Stomach (tissue), 9 donors: Measurements from ENCODE around the gene TFB1M. TPM values are rescaled to one million over a fixed set of nuclear protein-coding genes. Genes with fewer than 3 reads are reported as not detected.

Experiments used
- DNase-seq, 2 donors: peaks; one replicate each; pipeline versions ENCODE4 v3.0.0 to v3.0.0-alpha.2; 2013 to 2019
- H3K27ac ChIP-seq, 5 donors: fragments of 200-600 bp in 4 of 5; sonication (generic) in 4 of 5; one replicate each; pipeline ENCODE4 v1.5.1; 2013 to 2019; ENCODE audit warnings: mild to moderate bottlenecking in 1 of 5, moderate library complexity in 1 of 5
- H3K27me3 ChIP-seq, 3 donors: fragments of 200-600 bp; sonication (generic); one replicate each; pipeline ENCODE4 v1.5.1; 2017 to 2019; ENCODE audit warnings: mixed run types in 1 of 3
- H3K36me3 ChIP-seq, 4 donors: fragments of 200-600 bp; sonication (generic); 1 replicate in 3 of 4; 2 replicates in 1 of 4; pipeline ENCODE4 v1.5.1; 2016 to 2019
- H3K4me1 ChIP-seq, 4 donors: fragments of 200-600 bp; sonication (generic); one replicate each; pipeline ENCODE4 v1.5.1; 2016 to 2019
- H3K4me3 ChIP-seq, 4 donors: fragments of 200-600 bp; sonication (generic) in 3 of 4; one replicate each; pipeline ENCODE4 v1.5.1; 2016 to 2019; ENCODE audit warnings: mild to moderate bottlenecking in 1 of 4
- H3K9me3 ChIP-seq, 4 donors: fragments of 200-600 bp; sonication (generic); one replicate each; pipeline ENCODE4 v1.5.1; 2016 to 2019
- EP300 ChIP-seq: sonication (generic); formaldehyde crosslinking; IDR thresholded peaks from one replicate; pipeline ENCODE4 v1.6.1; 2017; ENCODE audit warnings: antibody characterized with exemption
- POLR2A ChIP-seq, 4 donors: fragments of 450-650 bp; IDR thresholded peaks; one replicate each; pipeline ENCODE4 v1.6.1; 2016; ENCODE audit warnings: antibody characterized with exemption in 4 of 4, control low read depth in 2 of 4, mild to moderate bottlenecking in 1 of 4, moderate library complexity in 1 of 4
- POLR2AphosphoS5 ChIP-seq, 3 donors: sonication (generic); formaldehyde crosslinking; IDR thresholded peaks; one replicate each; pipeline ENCODE4 v1.6.1; 2016; ENCODE audit warnings: antibody characterized with exemption in 3 of 3
- WGBS, 5 donors: extraction: QIAGEN DNeasy Blood & Tissue Kit in 3 of 5; methylation state at CpG; one replicate each; pipeline versions ENCODE4 v1.1.5 to v1.1.7; 2013 to 2018; 5-methylcytosine and 5-hydroxymethylcytosine counted together
- intact Hi-C: fragments of 100-400 bp; cut with DNase I; formaldehyde crosslinking; loops from one replicate; pipeline ENCODE4 v1.15.1; 2023; ENCODE audit warnings: low total_unique reads
- polyA plus RNA-seq, 3 donors: library from polyadenylated mRNA; stranded (reverse); fragments of 200-250 nt; gene quantifications; one replicate each; pipeline ENCODE4 v1.2.3, GENCODE V29; 2013
- total RNA-seq, 5 donors: library from RNA; depleted of rRNA; stranded (reverse); fragments of >200 nt; gene quantifications; one replicate each; pipeline versions ENCODE4 v1.1.0 to v1.2.3, GENCODE V29; 2014 to 2016
- TF ChIP-seq, protein P1 (sequence below), 7 experiments: fragments of 450-650 bp in 4 of 7; fragments of 200-600 bp in 3 of 7; sonication (generic) in 3 of 7; IDR thresholded peaks; one replicate each; pipeline ENCODE4 v1.5.1; 2016 to 2019; ENCODE audit warnings: antibody characterized with exemption in 7 of 7, control low read depth in 2 of 7, mild to moderate bottlenecking in 1 of 7
- donor health status: healthy with polysubstance abuse.
- donor health status: Bipolar disorder and iron deficiency.
- donor health status: healthy.

Gene TFB1M
- total and polyA plus RNA-seq, 8 donors, result 5.4 to 37.9 (median 13.7) TPM

- H3K27me3 ChIP-seq, result no peaks in the 10 kb centered on the region
- H3K4me3 ChIP-seq, result no peak overlapping the region
- no peak for TF ChIP-seq POLR2A (IDR thresholded peaks at IDR 0.05)
- no peak for TF ChIP-seq POLR2AphosphoS5 (IDR thresholded peaks at IDR 0.05)
- TF ChIP-seq, protein P1, sequence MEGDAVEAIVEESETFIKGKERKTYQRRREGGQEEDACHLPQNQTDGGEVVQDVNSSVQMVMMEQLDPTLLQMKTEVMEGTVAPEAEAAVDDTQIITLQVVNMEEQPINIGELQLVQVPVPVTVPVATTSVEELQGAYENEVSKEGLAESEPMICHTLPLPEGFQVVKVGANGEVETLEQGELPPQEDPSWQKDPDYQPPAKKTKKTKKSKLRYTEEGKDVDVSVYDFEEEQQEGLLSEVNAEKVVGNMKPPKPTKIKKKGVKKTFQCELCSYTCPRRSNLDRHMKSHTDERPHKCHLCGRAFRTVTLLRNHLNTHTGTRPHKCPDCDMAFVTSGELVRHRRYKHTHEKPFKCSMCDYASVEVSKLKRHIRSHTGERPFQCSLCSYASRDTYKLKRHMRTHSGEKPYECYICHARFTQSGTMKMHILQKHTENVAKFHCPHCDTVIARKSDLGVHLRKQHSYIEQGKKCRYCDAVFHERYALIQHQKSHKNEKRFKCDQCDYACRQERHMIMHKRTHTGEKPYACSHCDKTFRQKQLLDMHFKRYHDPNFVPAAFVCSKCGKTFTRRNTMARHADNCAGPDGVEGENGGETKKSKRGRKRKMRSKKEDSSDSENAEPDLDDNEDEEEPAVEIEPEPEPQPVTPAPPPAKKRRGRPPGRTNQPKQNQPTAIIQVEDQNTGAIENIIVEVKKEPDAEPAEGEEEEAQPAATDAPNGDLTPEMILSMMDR (IDR thresholded peaks at IDR 0.05), result no peak
- no peak for TF ChIP-seq EP300
- peaks cover 0 to 11% (median 0%) of the 10 kb centered on the region in 4 donors for H3K4me1 ChIP-seq
- peaks cover 12 to 88% (median 79%) of the 10 kb centered on the region in 4 donors for H3K36me3 ChIP-seq
- H3K9me3 ChIP-seq, result no peaks in the 10 kb centered on the region
- H3K27ac ChIP-seq, result no peak overlapping the region
- no peak for DNase-seq
- 27 to 43% (median 38%) methylated on average over 1 of the region's 1 CpG for WGBS, 5 donors
- intact Hi-C loops, result no loop called here
Measured at GRCh38 chr6:155253337-155253736, 60.9 kb downstream of the TFB1M start.

DNA sequence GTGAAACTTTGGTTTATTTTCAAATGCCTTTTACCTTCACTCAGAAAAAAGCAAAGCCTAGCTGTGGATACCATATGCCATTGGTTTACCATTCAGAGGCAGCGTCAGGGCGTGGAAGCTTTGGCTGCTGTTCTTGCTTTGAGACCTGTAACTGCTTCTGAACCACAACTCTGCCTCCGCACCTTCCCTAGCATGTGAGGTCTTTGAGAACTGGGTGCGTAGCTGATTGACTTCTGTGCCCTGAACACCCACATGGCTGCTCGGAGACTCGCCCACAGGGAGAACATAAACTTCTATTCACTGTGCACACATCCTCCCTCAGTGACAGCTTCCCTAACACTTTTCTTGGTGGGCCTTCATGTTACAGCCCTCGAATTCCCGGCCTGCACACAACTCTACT lies 61.7 kb downstream of the TFB1M start:
- WGBS, 5 donors, result 93 to 98% (median 97%) methylated on average over 8 of the region's 8 CpGs
- Histone ChIP-seq H3K4me3 (no peak overlapping the region), H3K36me3 (peaks cover 12 to 81% (median 72%) of the 10 kb centered on the region in 4 donors), H3K27ac (no peak overlapping the region), H3K27me3 (no peaks in the 10 kb centered on the region), H3K9me3 (no peaks in the 10 kb centered on the region), H3K4me1 (peaks cover 0 to 19% (median 0%) of the 10 kb centered on the region in 4 donors)
- intact Hi-C loops, result no loop called here
- DNase-seq, result no peak
- TF ChIP-seq POLR2AphosphoS5 (IDR thresholded peaks at IDR 0.05), result no peak
- no peak for TF ChIP-seq POLR2A (IDR thresholded peaks at IDR 0.05)
- TF ChIP-seq, protein P1 (IDR thresholded peaks at IDR 0.05), result no peak
- TF ChIP-seq EP300, result no peak

DNA sequence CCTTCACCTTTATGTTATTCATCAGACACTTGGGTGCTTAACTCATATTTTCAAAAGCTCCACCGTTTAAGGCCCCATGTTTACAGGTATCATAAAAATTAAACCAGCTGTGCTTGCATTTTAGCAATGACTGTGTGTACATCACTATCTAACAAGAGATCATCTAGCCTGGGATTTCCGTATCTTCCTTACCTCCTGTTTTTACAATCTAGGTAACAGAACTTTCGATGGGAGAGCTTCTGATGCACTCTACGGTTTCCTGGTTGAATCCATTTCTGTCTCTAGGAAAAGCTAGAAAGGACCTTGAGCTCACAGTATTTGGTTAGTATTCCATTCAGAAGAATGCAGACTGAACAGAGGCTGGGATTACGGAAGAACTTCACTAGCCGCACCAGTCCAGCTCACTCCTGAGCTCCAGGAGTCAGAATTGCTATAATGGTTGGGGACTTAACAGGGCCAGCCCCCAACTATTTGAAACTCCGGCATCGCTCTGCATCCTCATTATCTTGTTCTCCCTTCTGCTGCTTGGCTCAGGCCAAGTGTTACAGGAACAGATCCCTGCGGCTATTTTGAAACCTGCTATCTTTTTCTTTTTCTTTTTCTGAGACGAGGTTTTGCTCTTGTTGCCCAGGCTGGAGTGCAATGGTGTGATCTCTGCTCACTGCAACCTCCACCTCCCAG lies 63.4 kb downstream of the TFB1M start:
- no peak overlapping the region for H3K4me3 ChIP-seq
- peaks cover 3 to 65% (median 56%) of the 10 kb centered on the region in 4 donors for H3K36me3 ChIP-seq
- TF ChIP-seq, protein P1 (IDR thresholded peaks at IDR 0.05), result no peak
- TF ChIP-seq EP300, result no peak
- TF ChIP-seq POLR2A (IDR thresholded peaks at IDR 0.05), result no peak
- TF ChIP-seq POLR2AphosphoS5 (IDR thresholded peaks at IDR 0.05), result no peak
- 88 to 92% (median 90%) methylated on average over 10 of the region's 10 CpGs for WGBS, 5 donors
- peaks cover 0 to 21% (median 0%) of the 10 kb centered on the region in 4 donors for H3K4me1 ChIP-seq
- H3K9me3 ChIP-seq, result no peaks in the 10 kb centered on the region
- intact Hi-C loops, result no loop called here
- no peaks in the 10 kb centered on the region for H3K27me3 ChIP-seq
- no peak for DNase-seq
- H3K27ac ChIP-seq, result no peak overlapping the region

GRCh38 chr6:155248008-155249001 lies 66.0 kb downstream of the TFB1M start:
- Histone ChIP-seq H3K27ac (peak overlapping the region in 1 of 5 donors; percentile 44), H3K4me3 (no peak overlapping the region), H3K27me3 (no peaks in the 10 kb centered on the region), H3K9me3 (no peaks in the 10 kb centered on the region), H3K36me3 (peaks cover 3 to 49% (median 35%) of the 10 kb centered on the region in 4 donors), H3K4me1 (peaks cover 0 to 17% (median 0%) of the 10 kb centered on the region in 4 donors)
- 74 to 82% (median 80%) methylated on average over 27 to 30 of the region's 30 CpGs for WGBS, 5 donors
- TF ChIP-seq, protein P1 (IDR thresholded peaks at IDR 0.05), result peak in 5 of 7 experiments; percentile 27 to 52 (median 47)
- no peak for TF ChIP-seq POLR2AphosphoS5 (IDR thresholded peaks at IDR 0.05)
- DNase-seq, result peak; percentile 42 to 81
- intact Hi-C loops, result no loop called here
